NCI-H1417 (cell line): ENCODE data around the gene TRIO.
A peak's percentile ranks its signal among the peaks of the same experiment; 100 is the strongest.
"Not testable (repeated sequence)": the region's sequence is repeated elsewhere in the genome, so short reads cannot be mapped to it uniquely, and the experiment has no call there.

Experiments used
- DNase-seq, 3 experiments: peaks; one replicate each; lab custom pipeline; 2025; lab: John Stamatoyannopoulos, UW

Gene TRIO

GRCh38 chr5:14142827-14143545, at the start of gene TRIO:
TSS of gene TRIO (plus strand) at chr5:14143342. CDS start at chr5:14143726, 384 bp downstream.
- peak; percentile 92 to 97 (median 94) for DNase-seq

GRCh38 chr5:14097380-14097779, 45.8 kb upstream of the TRIO start:
- DNase-seq: not testable (repeated sequence)

GRCh38 chr5:14097998-14098471, 45.1 kb upstream of the TRIO start:
- no peak for DNase-seq

DNA sequence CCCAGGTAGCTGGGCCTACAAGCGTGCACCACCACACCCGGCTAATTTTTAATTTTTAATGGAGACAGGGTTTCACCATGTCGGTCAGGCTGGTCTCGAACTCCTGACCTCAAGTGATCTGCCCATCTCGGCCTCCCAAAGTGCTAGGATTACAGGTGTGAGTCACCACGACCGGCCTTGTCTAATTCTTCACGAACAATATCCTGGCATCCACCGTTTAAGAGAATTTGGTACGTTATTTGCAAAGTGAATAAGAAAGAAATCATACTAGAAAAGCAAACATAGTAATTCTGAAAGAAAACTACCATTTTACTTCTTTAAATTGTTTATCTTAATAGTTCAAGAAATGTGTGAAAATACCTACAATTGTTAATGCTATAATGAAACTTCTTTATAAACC, 42.9 kb upstream of the TRIO start:
- no peak for DNase-seq

DNA sequence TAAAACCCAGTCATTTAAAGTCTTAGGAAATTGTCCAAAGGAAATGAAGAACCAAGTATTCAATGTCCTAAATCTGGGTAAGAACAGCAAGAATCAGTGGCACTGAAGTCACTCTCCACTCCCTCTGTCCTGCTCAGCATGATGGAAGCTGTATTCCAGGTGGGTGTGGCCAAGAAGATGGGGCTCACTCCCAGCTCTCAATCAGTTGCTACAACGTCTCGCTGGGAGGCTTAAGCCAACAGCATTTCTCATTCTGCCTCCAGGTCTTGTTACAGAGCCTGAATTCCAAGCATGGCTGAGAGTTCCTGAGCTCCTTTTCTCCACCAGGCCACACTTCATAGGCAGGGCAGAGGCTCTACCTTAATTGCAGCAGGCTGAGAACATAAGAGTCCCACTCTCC, 41.2 kb upstream of the TRIO start:
- no peak for DNase-seq

- DNase-seq: no peak
Measured at GRCh38 chr5:14102666-14103065, 40.5 kb upstream of the TRIO start.

DNA sequence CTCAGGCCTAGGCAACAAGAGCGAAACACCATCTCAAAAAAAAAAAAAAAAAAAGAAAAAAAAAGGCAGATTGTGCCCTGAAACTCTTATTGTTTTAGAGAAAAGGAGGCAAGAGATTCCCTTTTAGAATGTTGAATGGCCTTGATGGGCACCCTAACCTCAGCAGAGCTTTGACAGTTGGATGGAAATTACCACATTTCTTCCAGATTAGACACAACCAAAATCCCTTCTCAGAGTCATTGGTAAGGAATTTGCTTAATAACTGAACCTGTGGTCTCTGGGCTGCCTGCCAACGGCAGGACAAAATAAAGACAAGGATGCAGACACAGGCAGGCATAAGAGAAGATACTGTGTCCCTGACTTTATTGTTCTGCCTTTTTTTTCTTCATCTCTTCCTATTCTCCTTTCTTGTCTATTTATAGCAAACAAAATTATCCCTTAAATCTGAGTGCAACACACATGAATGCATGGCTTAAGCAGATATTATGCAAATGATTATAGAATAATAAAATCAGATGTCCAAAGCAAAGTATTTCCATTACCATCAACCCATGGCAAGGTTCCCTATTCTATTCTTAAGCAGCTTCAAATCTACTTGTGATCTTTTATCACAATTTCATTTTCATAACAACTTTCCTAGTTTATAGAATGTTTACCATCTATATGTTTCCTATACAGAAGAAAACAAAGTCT, 37.3 kb upstream of the TRIO start:
- DNase-seq: peak in 1 of 3 experiments; percentile 47

- no peak for DNase-seq
Measured at GRCh38 chr5:14107536-14107935, 35.6 kb upstream of the TRIO start.

- peak; percentile 37 to 79 (median 69) for DNase-seq
Measured at GRCh38 chr5:14108170-14108996, 34.8 kb upstream of the TRIO start.

DNA sequence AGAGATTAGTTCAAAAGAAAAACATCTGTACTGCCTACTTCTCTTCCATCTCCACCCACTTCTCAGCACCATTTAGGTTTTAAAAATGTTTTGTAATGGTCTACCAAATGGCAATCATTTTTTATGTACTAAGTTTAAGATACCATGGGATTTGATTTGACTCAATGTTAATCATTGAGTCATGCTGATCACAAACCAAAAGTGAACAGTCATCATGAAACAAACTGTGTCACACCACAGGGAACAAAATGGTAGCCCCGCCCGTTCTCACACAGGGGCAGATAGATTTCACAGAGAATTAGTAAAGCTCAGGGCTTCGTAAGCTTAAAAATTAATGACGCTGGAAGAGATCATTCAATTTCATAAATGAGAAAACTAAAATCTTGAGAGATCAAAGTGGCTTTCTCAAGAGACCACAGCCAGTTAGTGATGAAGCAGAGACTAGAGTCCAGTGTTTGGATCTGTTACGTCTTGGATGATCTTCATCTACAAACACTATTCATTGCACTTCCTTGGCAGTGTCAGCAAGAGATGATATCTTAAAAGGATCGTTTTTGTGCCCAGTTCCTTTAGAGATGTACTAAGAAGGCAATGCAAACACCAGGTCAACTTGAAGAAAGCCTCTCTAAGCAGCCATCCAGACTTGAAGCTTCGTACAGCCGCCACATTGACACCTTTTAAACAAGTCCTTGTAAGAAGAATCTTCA, 33.9 kb upstream of the TRIO start:
- DNase-seq: no peak

DNA sequence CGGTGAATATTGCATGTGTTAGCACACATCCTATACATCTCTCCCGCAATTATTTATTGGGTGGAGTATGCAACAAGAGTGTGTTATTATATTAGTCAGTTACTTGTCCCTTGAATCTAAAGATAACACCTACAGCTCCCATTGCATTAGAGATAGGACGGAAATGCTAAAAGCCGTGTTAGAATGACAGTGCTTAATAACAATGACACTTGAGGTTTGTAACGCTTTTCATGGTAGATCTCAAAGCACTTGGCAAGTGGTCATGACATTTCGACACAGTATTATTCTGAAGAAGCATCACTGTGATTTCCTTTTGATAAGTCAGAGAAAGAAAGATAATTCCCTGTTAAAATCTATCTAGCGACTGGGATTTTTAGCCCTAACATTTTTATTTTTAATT, 33.4 kb upstream of the TRIO start:
- DNase-seq: no peak

GRCh38 chr5:14110196-14110595, 32.9 kb upstream of the TRIO start:
- DNase-seq: no peak

- DNase-seq: no peak
Measured at GRCh38 chr5:14110680-14111079, 32.5 kb upstream of the TRIO start.

DNA sequence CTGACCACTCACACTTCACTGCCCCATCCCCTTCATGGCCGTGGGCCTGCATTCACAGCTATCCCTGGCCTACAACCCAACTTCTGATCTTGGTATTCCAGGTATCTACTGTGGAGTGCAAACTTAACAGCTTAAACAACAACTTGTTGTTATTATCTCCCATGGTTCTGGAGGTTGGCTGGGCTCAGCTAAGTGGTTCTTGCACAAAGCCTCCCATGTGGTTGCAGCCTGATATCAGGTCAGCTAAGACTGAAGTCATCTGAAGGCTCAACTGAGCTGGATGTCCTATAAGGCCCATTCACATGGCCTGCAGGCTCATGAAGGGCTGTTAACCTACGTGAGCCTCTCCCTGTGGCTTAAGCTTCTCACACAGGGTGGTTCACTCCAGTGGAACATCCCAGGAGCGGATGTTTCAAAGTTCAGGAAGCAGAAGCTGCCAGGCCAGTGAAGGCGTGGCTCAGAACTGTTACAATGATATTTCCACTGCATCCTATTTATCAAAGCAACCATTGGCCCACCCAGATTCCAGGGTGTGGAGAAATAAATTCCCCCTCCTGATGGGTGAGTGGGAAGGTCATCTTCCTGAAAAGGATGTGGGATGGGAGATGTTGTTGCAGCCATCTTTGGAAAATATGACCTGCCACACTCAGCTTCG, 30.0 kb upstream of the TRIO start:
- no peak for DNase-seq

DNA sequence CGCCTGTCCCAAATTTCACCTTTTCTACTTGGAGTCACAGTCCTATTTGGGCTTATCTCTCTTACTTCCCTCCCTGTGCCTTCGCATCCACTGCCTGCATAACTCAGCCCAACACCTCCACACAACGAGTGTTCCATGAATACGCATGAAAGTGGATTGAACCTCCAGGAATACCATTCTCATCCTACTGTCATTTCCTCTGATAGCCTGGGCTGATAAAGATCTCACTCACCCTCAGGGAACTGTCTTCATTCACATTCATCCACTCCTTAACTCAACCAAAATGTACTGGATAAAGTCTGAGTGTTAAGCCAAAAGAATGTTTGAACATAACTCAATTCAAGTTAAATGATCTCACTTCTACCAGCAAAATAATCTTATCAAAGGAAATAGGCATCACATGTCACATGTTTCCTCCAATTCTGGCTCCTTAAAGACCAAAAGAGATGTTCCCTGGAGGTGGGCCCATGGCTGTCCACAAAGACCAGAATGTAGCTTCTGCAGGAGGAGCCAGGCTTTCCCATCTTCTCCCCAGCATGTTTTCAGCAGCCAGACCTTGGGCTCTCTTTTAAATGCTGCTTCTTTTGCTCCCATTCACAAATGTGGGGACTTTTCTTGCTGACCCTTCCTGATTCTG, 28.4 kb upstream of the TRIO start:
- DNase-seq: no peak

DNA sequence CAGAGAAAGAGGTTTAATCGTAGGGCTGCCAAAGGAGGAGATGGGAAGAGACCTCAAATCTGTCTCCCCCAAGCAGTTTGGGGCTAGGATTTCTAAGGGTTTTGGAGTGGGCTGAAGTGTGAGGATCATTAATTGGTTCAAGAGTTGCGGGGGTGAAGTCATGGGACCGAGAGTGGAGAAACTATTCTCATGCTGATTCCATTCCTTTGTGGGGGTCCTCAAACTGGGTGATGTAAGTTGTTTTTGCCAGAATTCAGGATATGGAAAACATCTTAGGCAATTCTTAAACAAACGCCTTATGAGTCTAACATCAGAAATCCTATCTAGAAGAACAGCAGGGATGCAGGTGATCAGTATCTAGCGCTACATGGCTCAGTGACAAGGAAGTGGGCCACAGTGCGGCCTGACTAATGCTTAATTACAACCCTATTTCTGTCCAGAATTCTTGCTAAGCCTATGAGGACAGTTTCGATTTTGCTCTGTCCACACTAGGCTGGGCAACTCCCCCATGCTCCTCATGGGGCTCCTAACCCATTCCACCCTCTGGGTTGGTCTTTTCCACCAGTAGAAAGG, 27.7 kb upstream of the TRIO start:
- no peak for DNase-seq

- DNase-seq: no peak
Measured at GRCh38 chr5:14118551-14119320, 24.4 kb upstream of the TRIO start.

GRCh38 chr5:14120176-14120575, 23.0 kb upstream of the TRIO start:
- peak in 1 of 3 experiments; percentile 64 for DNase-seq

GRCh38 chr5:14121552-14121951, 21.6 kb upstream of the TRIO start:
- no peak for DNase-seq

- no peak for DNase-seq
Measured at GRCh38 chr5:14122089-14122488, 21.1 kb upstream of the TRIO start.
